Occipital lobe (tissue), 2 donors: ENCODE data around the gene SKAP2. TPM values are rescaled to one million over a fixed set of nuclear protein-coding genes. Genes with fewer than 3 reads are reported as not detected.

Source experiments
- DNase-seq: peaks from one replicate; lab custom pipeline; 2025; lab: John Stamatoyannopoulos, UW
- total RNA-seq: library from RNA; depleted of rRNA; stranded (reverse); fragments of >200 nt; gene quantifications from one replicate; pipeline ENCODE4 v1.2.3, GENCODE V29; 2014

Gene SKAP2
- total RNA-seq, 1 donor from 2014 or later = 1.2 TPM

DNA sequence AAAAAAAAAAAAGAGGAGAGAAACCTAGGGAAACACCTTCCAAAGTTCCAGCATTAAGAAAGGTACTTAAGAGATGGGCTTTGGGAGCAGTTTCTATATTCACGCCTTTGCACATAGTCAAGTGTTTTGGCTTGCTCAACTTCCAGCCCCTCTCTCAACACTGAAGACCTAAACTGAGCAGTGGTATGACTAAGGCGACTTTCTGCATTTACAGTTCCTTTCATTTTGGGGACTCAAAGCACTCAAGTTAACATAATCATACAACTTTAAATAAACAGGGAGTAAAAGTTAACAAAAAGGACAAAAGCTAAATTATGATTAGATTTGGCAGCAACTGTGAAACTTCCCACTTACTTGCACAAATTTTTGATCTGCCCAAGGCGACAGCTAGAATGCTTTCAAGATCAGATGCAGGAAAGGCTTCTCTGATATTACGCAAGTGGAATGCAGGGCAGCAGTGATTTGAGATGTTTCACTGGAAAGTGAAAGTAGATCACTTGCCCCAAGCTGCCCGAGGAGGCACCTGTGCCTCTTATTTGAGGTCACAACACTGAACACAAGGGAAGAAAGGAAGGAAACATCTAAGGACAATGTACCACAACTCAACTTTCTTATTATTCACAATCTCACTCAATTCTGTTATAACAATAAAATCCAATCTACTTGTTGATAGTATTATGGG lies 199.5 kb downstream of the SKAP2 start:
- no peak for DNase-seq

DNA sequence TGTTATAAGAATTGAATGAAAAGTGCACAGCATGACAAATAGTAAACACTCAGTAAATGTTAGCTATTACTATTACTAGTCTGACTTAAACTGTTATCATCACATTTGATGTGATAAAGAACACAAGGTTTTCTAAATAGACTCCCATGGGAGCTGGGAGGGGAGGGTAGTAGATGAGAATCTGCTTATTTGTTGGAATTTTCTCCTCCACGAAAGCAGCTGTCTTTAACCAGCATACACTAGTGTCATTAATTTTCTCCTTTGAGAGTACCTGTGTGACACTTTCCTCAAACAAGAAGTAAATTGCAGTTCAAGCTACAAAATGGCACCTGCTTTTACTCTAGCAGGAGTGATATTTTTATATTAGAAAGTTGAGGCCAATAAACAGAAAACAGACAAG lies 200.1 kb downstream of the SKAP2 start:
- DNase-seq = no peak

DNA sequence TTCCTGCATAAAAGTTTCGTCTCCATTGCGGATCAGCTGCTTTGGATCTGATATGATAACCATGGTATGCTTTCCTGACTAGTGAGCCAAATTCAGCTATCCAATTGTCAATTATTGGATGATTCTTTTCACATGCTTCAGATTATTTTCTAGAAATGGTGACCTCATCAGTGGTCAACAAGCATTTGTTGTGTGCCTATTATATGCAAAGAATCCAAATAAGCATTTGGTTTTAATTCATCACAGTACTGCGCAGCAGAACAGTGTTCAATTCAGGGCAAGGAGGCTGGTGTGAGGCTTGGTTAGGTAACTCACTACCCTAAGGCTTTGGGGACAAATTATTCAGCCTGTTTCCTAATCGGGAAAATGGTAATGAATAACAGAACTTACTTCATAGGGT lies 200.5 kb downstream of the SKAP2 start:
- no peak for DNase-seq

DNA sequence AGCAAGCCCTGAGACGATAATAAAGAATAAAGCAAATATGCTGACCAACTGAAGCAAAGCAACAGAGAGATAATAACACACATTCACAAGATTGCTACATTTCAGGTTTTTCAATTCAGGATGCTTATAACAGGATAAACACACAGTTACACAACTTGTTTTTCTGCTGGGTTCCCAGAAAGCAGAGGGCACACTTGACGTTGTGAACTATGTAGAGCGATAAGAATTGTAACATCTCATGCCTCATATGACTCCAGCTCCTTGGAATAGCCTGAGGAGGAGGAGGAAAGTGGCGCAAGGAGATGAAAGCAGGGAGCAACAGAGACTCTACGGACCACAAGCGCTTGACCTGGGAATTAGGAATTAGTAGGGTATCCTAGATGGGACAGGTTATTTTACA lies 201.7 kb downstream of the SKAP2 start:
- DNase-seq = no peak

DNA sequence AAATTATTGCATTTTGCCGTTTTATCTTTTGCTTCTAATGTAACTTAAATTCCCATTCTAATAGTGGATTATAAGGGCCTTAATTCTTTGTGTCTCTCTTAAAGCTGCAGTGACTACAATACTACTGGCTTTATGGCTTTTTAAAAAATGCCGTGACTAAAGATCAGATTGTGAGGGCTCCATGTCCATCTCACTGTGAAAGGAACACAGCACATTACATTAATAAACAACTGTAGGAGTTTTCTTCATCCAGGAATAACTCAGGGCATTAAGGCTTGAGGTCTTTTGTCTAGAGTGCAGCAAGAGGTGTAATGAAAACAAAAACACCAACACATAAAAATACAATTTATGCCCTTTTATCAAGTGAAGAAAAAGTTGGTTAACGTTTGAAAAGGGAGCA lies 205.3 kb downstream of the SKAP2 start:
- no peak for DNase-seq

DNA sequence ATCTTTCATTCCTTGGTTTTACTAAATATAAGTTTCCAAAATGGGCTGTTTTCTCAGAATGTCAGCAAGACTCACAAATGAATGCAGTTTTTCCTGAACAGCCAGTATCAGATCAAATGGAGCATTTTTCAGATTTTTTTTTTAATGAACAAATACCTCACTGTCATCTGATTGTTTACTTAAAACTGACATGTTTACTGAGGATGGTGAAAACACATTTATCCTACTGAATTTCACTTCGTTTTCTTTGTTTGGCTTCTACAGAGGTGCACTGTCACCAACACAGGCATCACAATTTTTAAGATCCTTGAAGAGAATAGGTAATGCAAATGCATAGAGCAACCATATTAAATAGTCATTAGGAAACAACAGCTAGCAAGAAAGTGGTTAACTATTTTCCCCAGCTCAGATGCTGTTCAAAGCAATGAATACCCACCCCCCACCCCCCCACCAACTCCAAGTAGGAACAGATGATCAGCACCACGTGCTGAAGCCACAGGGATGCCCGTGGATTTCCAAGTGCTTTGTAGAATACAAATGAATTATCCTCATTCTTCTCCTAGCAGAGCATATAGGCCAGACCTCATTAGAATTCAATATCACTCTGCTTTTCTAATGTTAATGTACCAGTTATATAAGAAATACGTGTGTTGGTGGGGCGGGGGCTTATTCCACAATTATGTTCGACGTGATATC lies 205.9 kb downstream of the SKAP2 start:
- no peak for DNase-seq

DNA sequence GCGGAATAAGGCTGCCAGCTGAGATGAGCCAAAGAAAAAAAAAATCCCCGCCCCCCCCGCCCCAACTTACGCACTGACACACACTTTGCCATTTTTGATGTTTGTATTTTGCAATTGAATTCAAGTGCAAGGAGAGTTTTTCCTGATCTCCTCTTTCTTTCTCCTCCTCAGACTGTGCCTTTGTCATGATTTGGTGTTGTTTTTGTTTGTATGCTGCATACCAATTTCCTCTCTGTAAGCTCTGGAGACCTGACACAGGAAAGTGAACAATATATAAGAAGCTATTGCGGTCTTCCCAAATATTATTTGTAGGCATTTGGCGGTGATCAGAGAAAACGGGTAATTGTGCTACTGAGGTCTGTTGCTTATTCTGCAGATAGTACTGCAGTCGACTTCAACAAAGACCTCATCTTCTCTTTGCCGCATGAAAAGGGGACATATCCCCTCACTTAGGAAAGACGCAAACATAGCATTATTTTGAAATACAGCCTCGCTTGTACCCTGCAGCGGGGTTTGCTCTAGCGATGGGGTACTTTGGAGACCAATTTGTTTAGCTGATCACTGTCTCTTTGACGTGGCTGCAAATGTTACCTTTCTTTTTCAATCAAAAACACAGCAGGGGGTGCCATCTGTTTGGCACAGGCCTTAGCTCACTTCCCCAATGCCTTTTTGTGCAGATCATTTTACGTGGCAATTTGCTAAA lies 206.6 kb downstream of the SKAP2 start:
- no peak for DNase-seq

DNA sequence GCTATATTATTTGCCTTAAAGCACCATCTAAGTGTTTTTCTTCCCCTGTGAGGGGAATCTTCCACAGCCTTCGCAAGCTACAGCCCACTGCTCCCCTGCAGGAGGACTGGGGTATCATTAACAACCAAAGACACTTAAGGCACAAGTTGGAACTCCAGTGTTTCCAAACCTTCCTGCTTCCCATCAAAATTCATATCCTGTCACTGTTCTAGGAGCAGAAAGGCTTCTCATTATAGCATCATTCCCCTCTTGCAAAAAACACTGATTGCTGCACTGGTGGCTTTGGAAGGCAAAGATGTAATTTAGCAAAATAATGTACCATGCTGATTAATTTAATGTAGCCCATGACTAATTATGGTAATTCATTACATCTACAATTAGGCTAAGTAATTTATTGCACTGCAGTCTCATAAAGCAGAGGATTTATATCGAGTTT lies 207.2 kb downstream of the SKAP2 start:
- no peak for DNase-seq

DNA sequence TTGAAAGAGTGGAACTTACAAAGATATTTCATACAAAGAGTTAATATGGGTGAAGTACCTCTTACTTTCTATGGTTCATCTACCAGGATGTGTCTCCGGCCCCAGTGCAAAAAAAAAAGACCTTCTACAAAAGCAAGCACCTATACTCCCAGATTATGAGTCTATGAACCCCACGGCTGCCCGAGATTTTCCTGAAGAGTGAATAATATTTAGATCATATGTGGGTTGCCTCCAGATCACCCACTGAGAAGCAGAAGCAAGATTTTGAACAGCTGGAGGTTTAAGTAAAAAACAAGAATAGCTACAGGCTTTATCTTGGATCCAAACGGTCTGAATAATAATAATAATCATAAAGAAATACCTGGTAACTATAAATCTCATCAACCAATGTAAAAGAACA lies 207.7 kb downstream of the SKAP2 start:
- no peak for DNase-seq

DNA sequence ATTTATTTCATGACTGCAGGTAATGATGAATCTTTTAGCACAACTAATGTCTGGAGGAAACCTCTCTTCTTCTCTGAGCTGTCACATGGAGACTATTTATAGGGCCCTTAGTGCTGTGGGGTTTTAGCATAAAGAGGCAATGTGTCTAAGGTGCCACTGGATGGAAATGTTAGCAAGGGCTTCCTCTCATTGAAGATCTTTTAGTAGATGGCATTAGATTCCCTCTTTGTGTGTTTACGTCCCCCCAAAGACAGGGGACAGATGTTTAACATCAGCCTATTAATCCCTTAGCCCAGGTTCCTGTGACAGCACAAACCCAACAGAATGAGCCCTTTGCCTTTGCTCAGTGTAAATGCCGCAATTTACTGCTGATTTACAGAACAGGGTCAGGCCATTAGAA lies 208.6 kb downstream of the SKAP2 start:
- no peak for DNase-seq

DNA sequence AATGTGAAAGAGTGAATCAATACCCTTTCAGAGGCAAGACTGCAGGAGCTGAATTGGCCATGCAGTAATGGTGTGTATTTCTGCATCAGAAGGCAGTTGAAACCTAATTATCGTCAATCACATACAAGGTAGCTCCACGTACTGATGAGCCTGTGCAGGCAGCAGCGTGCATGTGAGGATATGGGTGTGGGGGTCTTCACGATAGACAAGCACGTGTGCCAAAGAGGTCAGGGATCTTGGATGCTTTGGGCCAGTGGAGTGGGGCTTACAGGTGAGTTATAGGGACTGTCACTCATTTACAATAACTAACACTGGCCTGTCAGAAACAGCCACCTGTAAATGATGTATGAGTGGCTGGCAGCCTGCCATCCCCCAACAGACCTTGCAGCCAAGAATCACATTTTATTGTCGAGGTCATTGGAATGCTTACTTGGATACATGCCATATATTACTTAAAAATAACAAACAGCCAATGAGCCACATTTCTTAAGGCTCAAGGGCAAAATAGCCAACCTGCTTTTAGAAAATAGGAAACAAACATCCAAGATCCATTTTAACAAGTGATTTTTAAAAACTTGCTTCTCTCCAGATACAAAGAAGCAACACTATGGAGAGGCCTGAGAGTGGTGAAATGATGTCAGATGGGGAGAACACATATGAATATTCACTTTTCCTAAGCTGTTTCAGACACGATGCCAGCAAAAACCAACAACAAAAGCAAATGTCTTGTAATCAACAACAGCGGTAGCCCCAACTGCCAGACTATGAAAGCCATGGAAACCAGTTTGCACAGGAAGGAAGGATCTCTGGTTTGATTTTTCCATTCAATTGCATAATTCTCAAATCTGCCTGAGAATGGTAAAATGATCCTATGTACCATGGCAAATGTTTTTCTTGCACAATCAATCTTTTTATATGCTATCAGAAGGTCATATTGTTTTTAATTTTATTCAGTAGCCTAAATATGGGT lies 210.7 kb downstream of the SKAP2 start:
- no peak for DNase-seq

DNA sequence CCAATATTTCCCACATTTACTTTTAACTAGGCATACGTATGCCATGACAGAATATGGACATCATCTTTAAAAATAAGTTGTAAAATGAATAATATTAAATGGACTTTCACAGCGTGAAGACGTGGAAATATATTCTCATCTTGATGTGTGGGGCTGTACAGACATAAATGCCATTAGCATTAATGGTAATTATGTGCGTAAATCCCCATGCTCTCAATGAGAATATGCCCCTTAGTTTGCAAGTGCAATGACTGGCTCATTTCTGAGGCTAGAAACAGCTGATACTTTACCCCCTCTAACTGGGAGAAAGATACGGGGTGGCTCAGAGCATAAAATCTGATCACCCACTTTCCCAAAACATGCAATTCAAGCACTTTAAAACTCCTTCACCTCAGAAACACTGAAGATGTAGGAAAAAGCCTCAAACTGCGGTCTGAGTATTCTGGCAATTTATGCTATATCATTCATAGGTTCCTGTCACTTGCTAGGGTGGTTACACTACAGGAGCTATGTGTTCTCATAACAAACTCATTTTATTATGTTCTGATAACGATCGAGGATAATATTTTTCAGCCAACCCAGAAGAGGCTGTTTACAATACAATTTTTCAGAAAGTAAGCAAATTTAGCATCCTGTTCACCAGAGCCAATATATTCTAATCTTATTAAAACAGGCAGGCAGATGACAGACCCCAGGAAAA lies 211.8 kb downstream of the SKAP2 start:
- DNase-seq = no peak

DNA sequence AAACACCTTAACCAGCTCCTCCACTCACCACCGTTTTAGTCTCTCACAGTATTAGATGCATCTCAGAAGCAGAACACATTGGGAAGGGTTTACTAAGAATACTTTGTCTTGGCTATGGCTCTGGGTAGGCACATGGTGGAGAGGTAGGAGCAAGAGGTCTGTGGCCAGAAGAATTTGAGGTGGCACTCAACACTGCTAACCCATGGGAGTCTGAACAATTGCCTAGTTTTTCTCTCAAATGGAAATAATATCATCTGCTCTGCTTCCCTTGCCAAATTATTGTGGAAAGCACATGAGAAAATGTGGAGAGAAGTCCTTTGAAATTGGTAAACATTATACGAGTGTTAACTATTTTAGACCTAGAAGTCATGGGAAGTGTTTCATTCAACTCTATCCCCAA lies 214.3 kb downstream of the SKAP2 start:
- DNase-seq = no peak

DNA sequence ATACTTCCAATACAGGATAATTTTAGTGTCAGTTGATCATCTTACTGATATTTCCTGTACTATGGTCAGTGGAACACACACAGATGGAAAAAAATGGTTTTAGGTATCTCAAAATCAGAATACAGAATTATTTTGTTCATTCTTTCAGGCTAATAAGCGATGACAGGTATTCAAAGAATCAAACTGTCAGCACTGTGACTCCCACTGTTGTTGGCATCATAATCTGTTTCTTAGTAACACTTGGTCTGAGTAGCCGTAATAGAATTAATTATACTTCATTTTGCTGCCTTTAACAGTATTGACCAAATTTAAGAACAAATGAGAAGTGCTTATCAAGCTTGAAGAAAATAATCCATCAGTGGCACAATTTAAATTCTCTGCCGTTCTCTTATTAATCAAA lies 215.0 kb downstream of the SKAP2 start:
- DNase-seq = no peak

DNA sequence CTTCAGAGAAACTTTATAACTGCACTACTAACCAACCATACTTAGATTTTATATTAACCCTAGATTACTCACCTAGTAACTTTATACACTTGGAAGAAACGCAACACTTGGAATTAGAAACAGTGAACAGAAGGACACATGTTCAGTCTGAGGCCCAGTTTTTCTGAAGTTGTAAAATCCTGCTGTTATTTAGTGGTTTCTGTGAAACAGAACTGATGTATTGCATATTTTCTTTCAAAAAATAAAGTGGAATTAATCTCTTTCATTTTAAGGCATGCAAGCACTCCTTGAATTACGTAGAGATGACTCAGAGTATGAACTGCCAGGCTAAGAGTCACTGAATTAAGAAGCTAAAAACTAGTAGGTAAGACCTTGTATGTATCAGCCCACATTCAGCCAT lies 215.8 kb downstream of the SKAP2 start:
- DNase-seq = no peak

DNA sequence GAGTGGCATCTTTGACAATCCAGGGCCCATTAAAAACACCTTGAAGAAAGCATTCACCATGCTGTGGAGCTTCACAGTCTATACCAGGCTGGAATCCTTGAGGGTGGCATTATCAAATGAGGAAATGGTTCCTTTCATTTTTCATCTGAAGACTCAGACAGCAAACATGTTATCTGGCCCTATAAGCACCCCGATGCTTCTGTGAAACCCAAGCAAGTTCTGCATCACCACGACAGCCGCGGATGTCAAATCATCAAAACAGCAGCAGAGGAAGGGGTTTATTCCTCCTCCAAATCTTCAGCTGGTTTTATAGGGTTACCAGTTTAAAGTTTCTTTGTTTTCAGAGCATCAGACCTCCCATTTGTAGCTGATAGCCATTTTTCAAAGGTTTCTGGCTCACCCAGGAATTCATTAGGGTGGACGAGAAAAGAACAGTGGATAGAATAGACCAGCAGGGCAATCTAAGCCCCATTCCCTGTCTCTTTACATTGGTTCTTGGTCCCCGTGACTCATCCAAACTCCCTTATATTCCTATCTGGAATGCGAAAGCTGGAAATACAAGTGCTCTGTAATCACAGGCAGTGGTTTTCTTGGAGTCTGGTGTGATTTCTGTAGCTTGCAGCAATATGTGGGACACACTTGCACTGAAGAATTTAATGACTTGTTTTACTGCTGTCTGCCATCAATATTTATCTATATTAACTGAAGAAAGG lies 217.9 kb downstream of the SKAP2 start:
- no peak for DNase-seq

DNA sequence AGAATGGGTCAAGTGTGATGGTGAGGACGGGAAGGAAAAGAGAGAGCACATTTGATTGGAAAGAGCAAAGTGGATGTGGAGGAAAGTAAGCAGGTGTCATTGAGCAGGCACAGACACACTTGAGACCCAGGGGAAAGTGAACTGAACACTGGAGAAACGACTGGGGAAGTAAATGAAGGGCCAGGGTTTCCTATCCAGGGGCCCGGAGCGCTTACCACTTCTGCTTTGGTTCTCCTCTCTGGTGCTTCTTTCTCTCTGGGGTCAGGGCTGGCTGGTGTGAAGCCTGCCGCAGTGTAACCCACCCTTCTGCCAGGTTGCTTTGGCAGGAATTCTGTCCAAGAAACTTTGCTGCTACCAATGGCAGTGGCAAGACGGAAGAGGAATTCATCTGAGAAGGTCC lies 219.3 kb downstream of the SKAP2 start:
- no peak for DNase-seq

DNA sequence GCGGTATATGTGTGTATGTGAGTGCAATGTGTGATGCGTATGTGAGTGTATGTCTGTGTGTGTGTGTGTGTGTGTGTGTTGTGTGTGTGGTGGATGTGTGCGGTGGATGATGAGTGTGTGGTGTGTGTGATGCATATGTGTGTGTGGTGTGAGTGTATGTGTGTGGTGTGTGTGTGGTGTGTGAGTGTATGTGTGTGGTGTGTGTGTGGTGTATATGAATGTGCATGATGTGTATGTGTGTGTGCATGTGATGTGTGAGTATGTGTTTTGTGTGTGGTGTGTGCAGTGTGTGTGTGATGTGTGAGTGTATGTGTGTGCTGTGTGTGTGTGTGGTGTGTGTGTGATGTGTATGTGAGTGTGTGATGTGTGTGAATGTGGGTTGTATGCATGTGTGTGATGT lies 222.0 kb downstream of the SKAP2 start:
- DNase-seq = no peak

DNA sequence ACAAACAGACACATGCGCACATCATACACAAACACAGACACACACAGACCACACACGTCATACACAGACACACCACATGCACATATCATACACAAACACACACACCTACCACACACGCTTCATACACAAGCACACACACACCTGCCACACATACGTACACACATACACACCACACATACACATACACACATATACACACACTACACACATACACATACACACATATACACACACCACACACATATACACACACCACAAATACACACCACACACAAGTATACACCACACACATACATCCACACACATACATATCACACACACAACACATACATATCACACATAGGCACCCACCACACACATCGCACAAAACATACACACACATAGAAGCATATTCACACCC lies 224.7 kb downstream of the SKAP2 start:
- no peak for DNase-seq

DNA sequence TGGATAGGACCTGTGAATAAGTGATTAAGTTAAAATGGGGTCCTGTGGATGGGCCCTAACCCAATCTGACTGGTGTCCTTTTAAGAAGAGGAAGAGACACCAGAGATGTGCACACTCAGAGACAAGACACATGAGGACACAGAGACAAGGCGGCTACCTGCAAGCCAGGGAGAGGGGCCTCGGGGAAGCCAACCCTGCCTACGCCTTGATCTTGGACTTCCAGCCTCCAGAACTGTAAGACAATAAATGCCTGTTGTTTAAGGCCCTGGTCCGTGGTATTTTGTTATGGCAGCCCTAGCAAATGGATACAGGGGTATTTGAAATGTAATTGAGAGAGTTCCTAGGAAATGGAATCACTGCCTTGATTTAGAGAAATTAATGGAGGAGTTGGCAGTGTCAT lies 225.3 kb downstream of the SKAP2 start:
- DNase-seq = no peak
